SIG-M5 treated with dmso at 0.1 percent for 504 hours (cell line): ENCODE data around the gene TPM1.

Source experiments
- DNase-seq: peaks from one replicate; lab custom pipeline; 2025; ENCODE audit not compliant: unreplicated experiment; lab: John Stamatoyannopoulos, UW

TPM1 gene

DNA sequence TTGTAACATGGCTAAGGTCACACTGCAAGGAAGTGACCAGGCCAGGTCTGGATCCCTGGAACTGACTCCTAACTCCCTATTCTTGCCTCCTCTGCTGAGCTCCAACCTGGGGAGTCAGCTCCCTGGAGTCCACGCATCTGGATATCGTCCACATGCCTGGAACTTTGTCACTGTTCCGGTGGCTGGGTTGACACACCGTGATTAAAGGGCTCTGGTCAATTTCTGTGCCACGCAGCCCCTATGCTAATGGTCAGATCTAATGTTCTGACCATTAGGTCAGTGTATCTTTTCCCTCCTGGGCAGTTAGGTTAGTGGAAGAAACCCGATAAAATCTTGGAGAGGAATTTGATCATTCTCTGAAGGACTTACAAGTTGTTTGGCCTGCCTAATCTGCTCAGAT lies 1.6 kb upstream of the TPM1 start:
- DNase-seq: no peak

DNA sequence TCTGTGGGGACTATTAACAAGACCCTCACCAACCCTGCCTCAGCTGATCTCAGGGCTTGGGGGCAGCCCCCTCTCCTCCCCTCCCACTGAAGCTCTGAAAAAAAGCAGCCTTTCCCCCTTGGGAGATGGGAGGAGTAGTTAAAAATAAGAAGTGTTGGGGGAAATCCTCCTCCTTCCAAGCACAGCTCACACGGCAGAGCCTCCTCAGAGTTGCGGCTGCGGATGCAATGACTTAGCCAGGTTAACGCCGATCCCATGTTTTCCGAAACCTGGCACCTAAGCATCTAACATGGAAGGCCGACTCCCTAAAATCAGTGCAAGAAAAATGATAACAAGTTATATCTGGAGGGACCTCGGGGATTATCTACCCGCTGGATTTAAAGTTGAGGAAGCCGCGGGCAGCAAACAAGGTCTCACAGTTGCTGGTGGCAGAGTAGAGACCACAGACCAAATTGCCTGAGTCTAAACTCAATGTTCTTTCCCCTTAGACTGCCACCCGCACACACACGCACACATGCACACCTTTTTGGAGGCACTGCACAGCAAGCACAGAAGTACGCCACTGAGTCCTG lies 1.1 kb upstream of the TPM1 start:
- DNase-seq: no peak

DNA sequence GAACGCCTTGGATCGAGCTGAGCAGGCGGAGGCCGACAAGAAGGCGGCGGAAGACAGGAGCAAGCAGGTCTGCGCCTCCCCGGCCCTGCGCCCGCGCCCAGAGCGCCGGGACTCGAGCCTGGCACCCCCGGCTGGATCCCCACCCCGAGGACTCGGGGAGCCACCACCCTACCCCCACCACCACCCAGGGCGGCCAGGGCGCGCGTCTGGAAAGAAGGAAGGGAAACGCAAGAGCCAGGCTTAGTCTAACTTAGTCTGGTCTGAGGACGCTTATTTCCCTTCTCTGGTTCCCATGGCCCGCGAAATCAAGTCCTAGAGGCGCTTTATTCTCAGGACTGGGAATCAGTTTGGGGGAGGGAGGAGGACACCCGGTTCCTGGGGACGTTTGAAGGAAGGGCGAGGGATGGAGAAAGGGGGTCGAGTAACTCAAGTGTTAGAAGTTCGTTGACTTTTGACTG lies 359 bp downstream of the TPM1 start:
- peak; percentile 20 for DNase-seq

DNA sequence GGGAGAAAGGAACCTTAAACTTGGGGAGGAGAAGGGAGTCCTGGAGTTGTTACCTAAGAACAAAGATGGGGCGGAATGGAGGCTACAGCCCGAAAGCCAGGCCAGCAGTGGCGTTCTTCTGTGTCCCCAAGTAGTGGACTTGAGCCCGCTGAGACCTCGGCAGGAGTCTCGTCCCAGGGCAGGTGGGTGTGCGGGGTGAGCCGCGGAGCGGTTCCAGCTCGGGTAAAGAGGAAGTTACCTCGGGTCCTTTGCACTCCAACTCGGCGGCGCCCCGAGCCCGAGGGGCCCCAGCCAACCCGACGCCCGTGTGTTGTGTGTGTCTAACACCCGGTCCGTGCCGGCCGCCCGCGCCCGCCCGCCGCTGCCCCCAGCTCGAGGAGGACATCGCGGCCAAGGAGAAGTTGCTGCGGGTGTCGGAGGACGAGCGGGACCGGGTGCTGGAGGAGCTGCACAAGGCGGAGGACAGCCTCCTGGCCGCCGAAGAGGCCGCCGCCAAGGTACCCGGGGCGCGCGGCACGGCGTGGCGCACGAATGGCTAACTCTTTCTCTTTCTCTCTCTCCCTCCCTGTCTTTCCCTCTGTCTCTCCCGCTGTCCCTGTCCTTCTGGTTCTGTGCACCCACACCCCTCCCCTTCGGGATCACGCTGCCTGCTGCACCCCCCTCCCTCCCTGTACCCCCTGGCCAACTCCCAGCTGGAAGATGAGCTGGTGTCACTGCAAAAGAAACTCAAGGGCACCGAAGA lies 959 bp downstream of the TPM1 start:
- peak; percentile 33 for DNase-seq

DNA sequence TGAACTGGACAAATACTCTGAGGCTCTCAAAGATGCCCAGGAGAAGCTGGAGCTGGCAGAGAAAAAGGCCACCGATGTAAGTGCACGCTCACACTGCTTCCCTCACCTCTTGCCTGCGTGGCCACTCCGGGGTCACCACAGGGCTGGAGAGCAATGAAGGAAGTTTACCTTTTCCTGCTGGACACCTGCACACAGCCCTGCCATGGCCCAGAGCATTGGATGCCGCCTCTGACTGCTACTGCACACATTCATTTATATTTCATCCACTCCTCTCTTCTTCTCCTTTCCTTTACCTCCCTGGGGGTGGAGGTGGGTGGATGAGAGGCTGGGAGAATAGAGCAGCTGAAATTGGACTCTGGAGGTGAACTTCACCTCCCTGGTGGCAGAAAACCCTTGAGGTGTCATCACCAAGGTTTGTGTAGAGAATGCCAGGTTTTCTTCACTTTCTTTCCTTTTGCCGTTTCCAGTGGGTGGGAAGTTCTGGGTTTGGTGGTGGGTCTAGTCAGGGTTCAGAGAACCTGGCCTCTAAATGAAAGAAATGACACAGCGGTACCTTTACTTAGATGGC lies 1.6 kb downstream of the TPM1 start:
- no peak for DNase-seq

GRCh38 chr15:63044645-63045464 lies 2.3 kb downstream of the TPM1 start:
- no peak for DNase-seq

GRCh38 chr15:63045465-63045840 lies 2.9 kb downstream of the TPM1 start:
- DNase-seq: no peak

DNA sequence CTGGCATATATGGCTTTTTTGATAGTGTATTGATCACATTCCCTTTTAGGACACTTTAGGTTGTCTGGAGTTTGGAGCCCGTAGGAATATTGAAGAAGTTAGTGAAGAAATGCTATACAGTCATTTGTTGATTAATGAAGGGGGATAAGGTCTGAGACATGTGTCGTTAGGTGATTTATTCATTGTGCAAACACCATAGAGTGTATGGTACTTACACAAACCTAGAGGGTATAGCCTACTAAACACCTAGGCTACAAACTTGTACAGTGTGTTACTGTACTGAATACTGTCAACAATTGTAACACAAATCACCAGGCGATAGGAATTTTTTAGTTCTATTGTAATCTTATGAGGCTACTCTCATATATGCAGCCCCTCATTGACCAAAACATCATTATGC lies 3.3 kb downstream of the TPM1 start:
- no peak for DNase-seq

- no peak for DNase-seq
Measured at GRCh38 chr15:63046917-63047760, 4.6 kb downstream of the TPM1 start.

GRCh38 chr15:63047792-63048114 lies 5.2 kb downstream of the TPM1 start:
- no peak for DNase-seq

- DNase-seq: peak; percentile 64
Measured at GRCh38 chr15:63048115-63048775, 5.7 kb downstream of the TPM1 start.

GRCh38 chr15:63048776-63049665 lies 6.5 kb downstream of the TPM1 start:
- DNase-seq: peak; percentile 31

DNA sequence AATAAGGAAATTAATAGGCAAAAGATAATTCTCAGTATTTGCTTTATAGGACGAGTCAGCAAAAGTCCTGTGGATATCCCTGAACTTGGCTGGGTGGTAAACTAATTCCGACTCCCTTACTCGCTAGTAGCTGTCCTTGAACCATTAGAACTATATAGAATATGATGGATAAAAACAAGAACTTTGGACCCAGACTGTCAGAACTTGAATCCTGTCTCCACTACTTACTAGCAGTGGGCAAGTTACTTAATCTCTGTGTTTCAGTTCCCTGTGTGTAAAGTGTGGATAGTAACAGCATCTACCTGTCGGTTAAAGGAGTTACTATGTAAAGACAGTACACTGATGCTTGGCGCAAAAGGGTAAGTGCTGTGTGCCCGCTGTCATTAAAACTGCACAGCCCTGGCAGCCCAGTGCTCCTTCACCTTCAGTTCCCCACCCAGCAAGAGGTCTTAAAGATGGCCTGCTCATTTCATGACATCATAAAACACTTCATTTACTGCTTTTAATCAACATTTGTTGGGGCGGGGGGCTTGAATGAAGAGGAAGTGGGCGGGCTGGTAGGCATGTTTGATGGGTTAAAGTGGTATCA lies 7.3 kb downstream of the TPM1 start:
- DNase-seq: no peak

- no peak for DNase-seq
Measured at GRCh38 chr15:63050731-63051155, 8.2 kb downstream of the TPM1 start.

- DNase-seq: no peak
Measured at GRCh38 chr15:63051156-63052066, 8.9 kb downstream of the TPM1 start.

GRCh38 chr15:63052077-63052841 lies 9.7 kb downstream of the TPM1 start:
- no peak for DNase-seq
